ENCODE data around the gene LRRC70. TPM values are rescaled to one million over a fixed set of nuclear protein-coding genes. Genes with fewer than 3 reads are reported as not detected.

The LRRC70 gene
- 0.08 to 0.22 TPM (median 0.15 TPM) in 3 of 5 replicates, not detected in the others for total RNA-seq (2022; extraction: Qiagen RNA extraction)

GRCh38 chr5:62578540-62578939 lies at the start of gene LRRC70:
TSS of gene LRRC70 (plus strand) at chr5:62578819. CDS start at chr5:62579439, 620 bp downstream.

Other genes with a start within 250 kb of the LRRC70 start
- gene DIMT1, start 174.9 kb upstream of the LRRC70 start, total RNA-seq (2022; extraction: Qiagen RNA extraction): 38.3 to 49.3 TPM (median 38.7 TPM) in 5 replicates
- gene IPO11, start 166.1 kb upstream of the LRRC70 start, total RNA-seq (2022; extraction: Qiagen RNA extraction): 14.3 to 17.9 TPM (median 16.0 TPM) in 5 replicates

Measured in A549 treated with Hydrocortisone at 1 μM for 4 hours (cell line).